Hepatocyte (in vitro differentiated cells): ENCODE results near the gene DDX21. TPM values are rescaled to one million over a fixed set of nuclear protein-coding genes. Genes with fewer than 3 reads are reported as not detected.
"Not testable (repeated sequence)": the region's sequence is repeated elsewhere in the genome, so short reads cannot be mapped to it uniquely, and the experiment has no call there.

Source experiments
- DNase-seq: peaks from one replicate; pipeline ENCODE4 v3.0.0-alpha.2; 2016; ENCODE audit warnings: low spot score
- H2AFZ ChIP-seq: fragments of 200-600 bp; sonication (generic); 2 replicates; pipeline ENCODE4 v1.6.0; 2016; ENCODE audit warnings: antibody characterized with exemption, mild to moderate bottlenecking
- H3K27ac ChIP-seq: fragments of 200-600 bp; sonication (generic); 2 replicates; pipeline ENCODE4 v1.5.1; 2016; ENCODE audit warnings: mild to moderate bottlenecking
- H3K27me3 ChIP-seq: fragments of 200-600 bp; sonication (generic); 2 replicates; pipeline ENCODE4 v1.6.1; 2016
- H3K36me3 ChIP-seq: fragments of 200-600 bp; sonication (generic); replicated peaks from 2 replicates; pipeline ENCODE4 v1.5.1; 2016; ENCODE audit warnings: low read depth; ENCODE audit not compliant: insufficient read depth
- H3K4me1 ChIP-seq: fragments of 200-600 bp; sonication (generic); 2 replicates; pipeline ENCODE4 v1.5.1; 2016; ENCODE audit warnings: mild to moderate bottlenecking, moderate library complexity; ENCODE audit not compliant: insufficient read depth
- H3K4me2 ChIP-seq: fragments of 200-600 bp; sonication (generic); 2 replicates; pipeline ENCODE4 v1.6.0; 2016
- H3K4me3 ChIP-seq: fragments of 200-600 bp; sonication (generic); 2 replicates; pipeline ENCODE4 v1.5.1; 2016; ENCODE audit warnings: mild to moderate bottlenecking
- H3K79me2 ChIP-seq: fragments of 200-600 bp; sonication (generic); 2 replicates; pipeline ENCODE4 v1.6.0; 2017; ENCODE audit warnings: mild to moderate bottlenecking
- H3K9me2 ChIP-seq: fragments of 200-600 bp; sonication (generic); replicated peaks from 2 replicates; pipeline ENCODE4 v1.6.0; 2017; ENCODE audit warnings: mild to moderate bottlenecking; ENCODE audit not compliant: insufficient read depth
- H3K9me3 ChIP-seq: fragments of 200-600 bp; sonication (generic); 2 replicates; pipeline ENCODE4 v1.5.1; 2016; ENCODE audit warnings: low read depth, mild to moderate bottlenecking
- H4K20me1 ChIP-seq: fragments of 200-600 bp; sonication (generic); 2 replicates; pipeline ENCODE4 v1.6.0; 2016; ENCODE audit warnings: mild to moderate bottlenecking; ENCODE audit not compliant: insufficient read depth, poor library complexity, severe bottlenecking
- EZH2 ChIP-seq: fragments of 200-600 bp; sonication (generic); IDR thresholded peaks from 2 replicates; pipeline ENCODE4 v1.6.1; 2016; ENCODE audit warnings: antibody characterized with exemption, mild to moderate bottlenecking, borderline replicate concordance
- EZH2phosphoT487 ChIP-seq: fragments of 200-600 bp; sonication (generic); IDR thresholded peaks from one replicate; pipeline ENCODE4 v1.6.1; 2018; ENCODE audit warnings: antibody characterized with exemption, mild to moderate bottlenecking, low read depth, moderate library complexity; ENCODE audit not compliant: unreplicated experiment, severe bottlenecking
- WGBS: methylation state at CpG from one replicate; pipeline ENCODE4 v1.1.6; 2016; ENCODE audit warnings: low lambda C conversion rate; ENCODE audit errors: missing lambda C conversion rate; 5-methylcytosine and 5-hydroxymethylcytosine counted together
- polyA plus RNA-seq: library from polyadenylated mRNA; unstranded; fragments of >200 nt; fragmentation: Nextera tagmentation; extraction: Ambion mirVana; gene quantifications from 2 replicates; pipeline ENCODE4 v1.2.1, GENCODE V29; 2016
- total RNA-seq: library from RNA; depleted of rRNA; stranded (reverse); fragments of >200 nt; gene quantifications from 2 replicates; pipeline ENCODE4 v1.2.3, GENCODE V29; 2014
- TF ChIP-seq, protein P1 (sequence below): fragments of 200-600 bp; sonication (generic); IDR thresholded peaks from 2 replicates; pipeline ENCODE4 v1.5.1; 2016; ENCODE audit warnings: antibody characterized with exemption, mild to moderate bottlenecking; ENCODE audit not compliant: poor library complexity

The DDX21 gene
- total and polyA plus RNA-seq, 2 experiments from 2014 or later, result 15.8 to 55.7 TPM

DNA sequence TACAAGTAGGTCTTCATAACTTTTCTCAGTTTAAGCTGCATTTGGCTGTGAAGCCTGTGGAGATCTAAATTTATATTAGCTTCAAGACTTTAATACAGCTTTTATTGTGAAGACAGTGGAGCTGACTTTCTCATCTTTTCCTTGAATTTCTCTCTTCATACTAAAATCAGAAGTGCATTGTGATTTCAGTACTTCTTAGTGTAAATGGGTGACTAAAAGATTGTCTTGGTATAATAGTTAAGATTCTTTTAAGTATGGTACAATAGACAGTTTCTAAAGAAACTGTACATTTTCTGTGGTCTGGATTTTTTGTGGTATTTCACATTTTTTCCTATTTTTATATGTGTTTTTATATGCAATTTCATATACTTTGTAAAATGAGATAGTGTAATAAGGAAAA, 21.0 kb upstream of the DDX21 start:
- H3K79me2 ChIP-seq, result no peaks in the 10 kb centered on the region
- H3K4me3 ChIP-seq, result no peak overlapping the region
- no peaks in the 10 kb centered on the region for H3K4me1 ChIP-seq
- no peaks in the 10 kb centered on the region for H3K9me2 ChIP-seq
- TF ChIP-seq EZH2, result no peak
- TF ChIP-seq, protein P1, sequence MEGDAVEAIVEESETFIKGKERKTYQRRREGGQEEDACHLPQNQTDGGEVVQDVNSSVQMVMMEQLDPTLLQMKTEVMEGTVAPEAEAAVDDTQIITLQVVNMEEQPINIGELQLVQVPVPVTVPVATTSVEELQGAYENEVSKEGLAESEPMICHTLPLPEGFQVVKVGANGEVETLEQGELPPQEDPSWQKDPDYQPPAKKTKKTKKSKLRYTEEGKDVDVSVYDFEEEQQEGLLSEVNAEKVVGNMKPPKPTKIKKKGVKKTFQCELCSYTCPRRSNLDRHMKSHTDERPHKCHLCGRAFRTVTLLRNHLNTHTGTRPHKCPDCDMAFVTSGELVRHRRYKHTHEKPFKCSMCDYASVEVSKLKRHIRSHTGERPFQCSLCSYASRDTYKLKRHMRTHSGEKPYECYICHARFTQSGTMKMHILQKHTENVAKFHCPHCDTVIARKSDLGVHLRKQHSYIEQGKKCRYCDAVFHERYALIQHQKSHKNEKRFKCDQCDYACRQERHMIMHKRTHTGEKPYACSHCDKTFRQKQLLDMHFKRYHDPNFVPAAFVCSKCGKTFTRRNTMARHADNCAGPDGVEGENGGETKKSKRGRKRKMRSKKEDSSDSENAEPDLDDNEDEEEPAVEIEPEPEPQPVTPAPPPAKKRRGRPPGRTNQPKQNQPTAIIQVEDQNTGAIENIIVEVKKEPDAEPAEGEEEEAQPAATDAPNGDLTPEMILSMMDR, result no peak
- no peak for TF ChIP-seq EZH2phosphoT487
- no peaks in the 10 kb centered on the region for H4K20me1 ChIP-seq
- H3K27me3 ChIP-seq, result no peaks in the 10 kb centered on the region
- H3K27ac ChIP-seq, result no peak overlapping the region
- no peak overlapping the region for H2AFZ ChIP-seq
- no peak overlapping the region for H3K4me2 ChIP-seq
- no peaks in the 10 kb centered on the region for H3K9me3 ChIP-seq
- DNase-seq, result no peak
- no peaks in the 10 kb centered on the region for H3K36me3 ChIP-seq

DNA sequence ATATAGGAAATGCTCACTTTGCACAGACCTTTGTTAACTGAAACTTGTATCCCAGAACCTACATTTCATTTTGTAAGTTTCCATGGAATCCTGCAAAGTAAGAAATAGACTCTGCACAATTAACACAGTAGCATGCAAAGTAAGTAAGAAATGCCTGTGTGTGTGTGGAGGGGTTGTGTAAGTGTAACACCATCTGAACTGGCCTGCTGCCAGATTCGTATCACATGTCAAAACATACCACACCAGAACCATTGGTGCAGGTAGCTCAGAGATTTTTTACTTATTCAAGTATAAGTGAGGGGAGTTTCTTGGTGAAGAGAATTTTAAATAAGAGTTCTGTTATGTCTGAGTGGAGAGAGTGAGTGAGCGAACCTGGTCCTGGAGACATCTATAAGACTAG, 17.9 kb upstream of the DDX21 start:
- no peaks in the 10 kb centered on the region for H3K9me2 ChIP-seq
- DNase-seq, result peak; percentile 9
- H2AFZ ChIP-seq, result no peak overlapping the region
- H3K79me2 ChIP-seq, result no peaks in the 10 kb centered on the region
- no peaks in the 10 kb centered on the region for H3K4me1 ChIP-seq
- TF ChIP-seq EZH2phosphoT487 (no peak), EZH2 (no peak)
- TF ChIP-seq, protein P1, result no peak
- H3K4me3 ChIP-seq, result no peak overlapping the region
- H3K27ac ChIP-seq, result no peak overlapping the region
- H3K27me3 ChIP-seq, result no peaks in the 10 kb centered on the region
- H3K4me2 ChIP-seq, result no peak overlapping the region
- H3K36me3 ChIP-seq, result no peaks in the 10 kb centered on the region
- H3K9me3 ChIP-seq, result no peaks in the 10 kb centered on the region
- H4K20me1 ChIP-seq, result no peaks in the 10 kb centered on the region
- WGBS, result 89% methylated on average over 2 of the region's 2 CpGs

DNA sequence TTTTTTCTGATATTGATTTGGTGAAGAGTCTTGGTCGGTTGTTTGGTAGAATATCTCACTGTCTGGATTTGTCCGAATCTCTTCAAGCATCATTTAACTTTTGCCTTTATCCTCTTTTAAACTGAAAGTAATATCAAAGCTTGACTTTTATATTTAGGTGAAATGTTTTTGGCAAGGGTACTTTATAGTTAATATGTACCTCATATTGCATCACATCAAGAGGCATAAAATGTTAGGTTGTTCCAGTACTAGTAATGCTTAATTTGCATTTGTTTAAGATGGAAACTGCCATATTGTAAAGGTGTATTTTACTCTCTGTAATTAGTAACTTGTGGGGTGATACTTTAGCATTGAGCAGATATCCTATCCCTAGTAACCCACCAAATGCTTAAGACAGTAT, 17.1 kb upstream of the DDX21 start:
- no peak overlapping the region for H3K4me2 ChIP-seq

DNA sequence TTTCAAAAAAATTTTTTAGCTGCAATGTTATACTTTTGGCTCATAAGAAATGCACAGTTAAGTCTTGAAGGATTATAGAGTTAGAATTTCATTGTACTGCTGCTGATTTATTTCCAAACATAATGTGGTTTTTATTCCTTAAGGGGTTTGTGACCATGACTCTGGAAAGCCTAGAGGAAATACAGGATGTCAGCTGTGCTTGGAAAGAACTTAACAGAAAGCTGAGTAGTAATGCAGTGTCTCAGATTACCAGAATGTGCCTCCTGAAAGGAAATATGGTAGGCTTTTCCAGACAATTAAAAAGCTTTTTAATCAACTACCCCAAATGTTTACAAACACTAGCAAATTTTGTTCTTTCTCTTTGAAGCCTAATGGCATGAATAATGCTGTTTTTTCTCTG, 15.1 kb upstream of the DDX21 start:
- not testable (repeated sequence) for H3K36me3 ChIP-seq, H3K4me2 ChIP-seq, H2AFZ ChIP-seq, H3K9me2 ChIP-seq, DNase-seq, H3K79me2 ChIP-seq, H3K27me3 ChIP-seq, H3K4me1 ChIP-seq, H3K9me3 ChIP-seq, H4K20me1 ChIP-seq, H3K4me3 ChIP-seq, H3K27ac ChIP-seq

More for the DNA sequence above, 17.1 kb upstream of the DDX21 start:
- Histone ChIP-seq H3K79me2 (no peaks in the 10 kb centered on the region), H4K20me1 (no peaks in the 10 kb centered on the region), H3K4me1 (no peaks in the 10 kb centered on the region), H3K36me3 (no peaks in the 10 kb centered on the region), H3K9me3 (no peaks in the 10 kb centered on the region), H2AFZ (no peak overlapping the region), H3K27ac (no peak overlapping the region), H3K27me3 (no peaks in the 10 kb centered on the region), H3K9me2 (no peaks in the 10 kb centered on the region), H3K4me3 (no peak overlapping the region)
- no peak for DNase-seq
- WGBS, result 98% methylated on average over 2 of the region's 2 CpGs
- TF ChIP-seq EZH2, result no peak
- TF ChIP-seq EZH2phosphoT487, result no peak
- TF ChIP-seq, protein P1, result no peak
